Fibroblast of lung (primary cell): ENCODE results near the gene ZNF267. TPM values are rescaled to one million over a fixed set of nuclear protein-coding genes. Genes with fewer than 3 reads are reported as not detected.
"Not testable (repeated sequence)": the region's sequence is repeated elsewhere in the genome, so short reads cannot be mapped to it uniquely, and the experiment has no call there.

ENCODE experiments used
- DNase-seq, 2 donors: peaks; one replicate each; pipeline versions ENCODE4 v3.0.0 to v3.0.0-alpha.2; 2010; ENCODE audit warnings: low read depth in 2 of 2
- H2AFZ ChIP-seq: 2 replicates; pipeline ENCODE4 v1.5.1; 2012; ENCODE audit warnings: low read length, control low read depth, inconsistent platforms
- H3K27ac ChIP-seq: 2 replicates; pipeline ENCODE4 v1.5.1; 2011; ENCODE audit warnings: low read length, control low read depth; ENCODE audit not compliant: insufficient read depth
- H3K27me3 ChIP-seq: 2 replicates; pipeline ENCODE4 v1.5.1; 2011; ENCODE audit warnings: mild to moderate bottlenecking, low read length; ENCODE audit not compliant: control insufficient read depth, insufficient read depth
- H3K36me3 ChIP-seq: 2 replicates; pipeline ENCODE4 v1.5.1; 2011; ENCODE audit warnings: low read length; ENCODE audit not compliant: control insufficient read depth, insufficient read depth
- H3K4me1 ChIP-seq: 2 replicates; pipeline ENCODE4 v1.5.1; 2011; ENCODE audit warnings: low read length; ENCODE audit not compliant: control insufficient read depth, insufficient read depth; ENCODE audit errors: extremely low read depth
- H3K4me2 ChIP-seq: 2 replicates; pipeline ENCODE4 v1.5.1; 2011; ENCODE audit warnings: low read length, control low read depth; ENCODE audit not compliant: insufficient read depth; ENCODE audit errors: extremely low read depth
- H3K4me3 ChIP-seq, 4 experiments: fragments of 200-600 bp in 1 of 4; sonication (generic) in 1 of 4; replicated peaks in 1 of 4; 2 replicates each; pipeline ENCODE4 v1.5.1; 2011 to 2016; ENCODE audit warnings: low read length in 4 of 4, low read depth in 3 of 4, mild to moderate bottlenecking in 3 of 4, control low read depth in 2 of 4, inconsistent platforms in 1 of 4, mixed read lengths in 1 of 4; ENCODE audit not compliant: insufficient read depth in 1 of 4; ENCODE audit errors: control extremely low read depth in 1 of 4
- H3K79me2 ChIP-seq: 2 replicates; pipeline ENCODE4 v1.5.1; 2012; ENCODE audit warnings: mild to moderate bottlenecking, low read length, inconsistent platforms; ENCODE audit not compliant: control insufficient read depth, insufficient read depth
- H3K9ac ChIP-seq: 2 replicates; pipeline ENCODE4 v1.5.1; 2011; ENCODE audit warnings: mild to moderate bottlenecking, low read length, control low read depth; ENCODE audit not compliant: insufficient read depth
- H3K9me3 ChIP-seq: 2 replicates; pipeline ENCODE4 v1.5.1; 2012; ENCODE audit warnings: low read depth, low read length; ENCODE audit not compliant: control insufficient read depth, insufficient read depth
- H4K20me1 ChIP-seq: 2 replicates; pipeline ENCODE4 v1.5.1; 2011; ENCODE audit warnings: low read length; ENCODE audit not compliant: control insufficient read depth, insufficient read depth; ENCODE audit errors: extremely low read depth
- EZH2 ChIP-seq: IDR thresholded peaks from 2 replicates; pipeline ENCODE4 v1.5.1; 2012; ENCODE audit warnings: low read length, control low read depth, mild to moderate bottlenecking; ENCODE audit errors: missing control alignments
- polyA plus RNA-seq, 2 donors: library from polyadenylated mRNA; depleted of rRNA in 1 of 2; stranded (reverse) in 1 of 2; unstranded in 1 of 2; fragments of >200 nt; gene quantifications; 2 replicates each; pipeline ENCODE4 v1.2.1, GENCODE V29; 2011 to 2012; ENCODE audit warnings: missing spikeins in 1 of 2
- total RNA-seq: library from RNA; depleted of rRNA; stranded (reverse); fragments of >200 nt; gene quantifications from 2 replicates; pipeline ENCODE4 v1.2.1, GENCODE V29; 2014
- TF ChIP-seq, protein P1 (sequence below), 2 donors: IDR thresholded peaks in 1 of 2; conservative IDR thresholded peaks in 1 of 2; 1 replicate in 1 of 2; 2 replicates in 1 of 2; pipeline ENCODE4 v1.5.1; 2011 to 2012; ENCODE audit warnings: low read length in 2 of 2, control low read depth in 1 of 2, inconsistent platforms in 1 of 2, low read depth in 1 of 2, mild to moderate bottlenecking in 1 of 2

The ZNF267 gene
- total and polyA plus RNA-seq, 2 donors (not counting 1 experiment from before 2014, with no cell fraction given): 4.2 to 7.1 TPM

- H3K9me3 ChIP-seq: no peaks in the 10 kb centered on the region
- no peak overlapping the region for H3K9ac ChIP-seq
- no peak overlapping the region for H3K27ac ChIP-seq
- no peaks in the 10 kb centered on the region for H4K20me1 ChIP-seq
- H3K79me2 ChIP-seq: no peaks in the 10 kb centered on the region
- no peaks in the 10 kb centered on the region for H3K4me1 ChIP-seq
- H3K4me3 ChIP-seq: no peak overlapping the region
- H3K36me3 ChIP-seq: no peaks in the 10 kb centered on the region
- H3K4me2 ChIP-seq: no peak overlapping the region
- TF ChIP-seq, protein P1, sequence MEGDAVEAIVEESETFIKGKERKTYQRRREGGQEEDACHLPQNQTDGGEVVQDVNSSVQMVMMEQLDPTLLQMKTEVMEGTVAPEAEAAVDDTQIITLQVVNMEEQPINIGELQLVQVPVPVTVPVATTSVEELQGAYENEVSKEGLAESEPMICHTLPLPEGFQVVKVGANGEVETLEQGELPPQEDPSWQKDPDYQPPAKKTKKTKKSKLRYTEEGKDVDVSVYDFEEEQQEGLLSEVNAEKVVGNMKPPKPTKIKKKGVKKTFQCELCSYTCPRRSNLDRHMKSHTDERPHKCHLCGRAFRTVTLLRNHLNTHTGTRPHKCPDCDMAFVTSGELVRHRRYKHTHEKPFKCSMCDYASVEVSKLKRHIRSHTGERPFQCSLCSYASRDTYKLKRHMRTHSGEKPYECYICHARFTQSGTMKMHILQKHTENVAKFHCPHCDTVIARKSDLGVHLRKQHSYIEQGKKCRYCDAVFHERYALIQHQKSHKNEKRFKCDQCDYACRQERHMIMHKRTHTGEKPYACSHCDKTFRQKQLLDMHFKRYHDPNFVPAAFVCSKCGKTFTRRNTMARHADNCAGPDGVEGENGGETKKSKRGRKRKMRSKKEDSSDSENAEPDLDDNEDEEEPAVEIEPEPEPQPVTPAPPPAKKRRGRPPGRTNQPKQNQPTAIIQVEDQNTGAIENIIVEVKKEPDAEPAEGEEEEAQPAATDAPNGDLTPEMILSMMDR (conservative IDR thresholded peaks at IDR 0.05 in 1 of 2, IDR thresholded peaks at IDR 0.05 in 1 of 2; ENCODE audit: low read depth in 1 of 2, low read length in 2 of 2): no peak
- TF ChIP-seq EZH2: no peak
- no peak for DNase-seq
- no peaks in the 10 kb centered on the region for H3K27me3 ChIP-seq
- H2AFZ ChIP-seq: no peak overlapping the region
These were observed 30.7 kb upstream of the ZNF267 start for GRCh38 chr16:31842864-31843263.

GRCh38 chr16:31848572-31848971 lies 25.0 kb upstream of the ZNF267 start:
- H3K4me1 ChIP-seq, H3K4me2 ChIP-seq, DNase-seq, H3K36me3 ChIP-seq, H2AFZ ChIP-seq, H3K79me2 ChIP-seq, H3K4me3 ChIP-seq, H3K27me3 ChIP-seq, H3K9me3 ChIP-seq, H3K27ac ChIP-seq, H4K20me1 ChIP-seq, H3K9ac ChIP-seq: not testable (repeated sequence)

GRCh38 chr16:31853291-31853690 lies 20.3 kb upstream of the ZNF267 start:
- Histone ChIP-seq H3K27ac (no peak overlapping the region), H4K20me1 (no peaks in the 10 kb centered on the region), H3K4me3 (no peak overlapping the region), H3K9ac (no peak overlapping the region), H3K27me3 (no peaks in the 10 kb centered on the region), H3K79me2 (no peaks in the 10 kb centered on the region), H2AFZ (no peak overlapping the region), H3K36me3 (no peaks in the 10 kb centered on the region), H3K4me1 (no peaks in the 10 kb centered on the region), H3K4me2 (no peak overlapping the region), H3K9me3 (no peaks in the 10 kb centered on the region)
- DNase-seq: no peak
- TF ChIP-seq EZH2: no peak
- TF ChIP-seq, protein P1 (conservative IDR thresholded peaks at IDR 0.05 in 1 of 2, IDR thresholded peaks at IDR 0.05 in 1 of 2; ENCODE audit: low read depth in 1 of 2, low read length in 2 of 2): no peak
